Endothelial cell (in vitro differentiated cells): ENCODE measurements around the gene ESYT1. TPM values are rescaled to one million over a fixed set of nuclear protein-coding genes. Genes with fewer than 3 reads are reported as not detected.

Experiments used
- DNase-seq: peaks from one replicate; pipeline ENCODE4 v3.0.0; 2021; ENCODE audit warnings: low spot score
- H3K27ac Mint-ChIP-seq: one replicate; pipeline ENCODE4 v1.8.0; 2021; ENCODE audit warnings: mixed read lengths, inconsistent platforms; ENCODE audit not compliant: unreplicated experiment
- H3K27me3 Mint-ChIP-seq: one replicate; pipeline ENCODE4 v1.8.0; 2021; ENCODE audit warnings: mild to moderate bottlenecking, moderate library complexity, mixed read lengths, inconsistent platforms; ENCODE audit not compliant: unreplicated experiment
- H3K36me3 Mint-ChIP-seq: one replicate; pipeline ENCODE4 v1.8.0; 2021; ENCODE audit warnings: mild to moderate bottlenecking, low read depth, mixed read lengths, inconsistent platforms; ENCODE audit not compliant: unreplicated experiment
- H3K4me1 Mint-ChIP-seq: one replicate; pipeline ENCODE4 v1.8.0; 2021; ENCODE audit warnings: mild to moderate bottlenecking, mixed read lengths, inconsistent platforms; ENCODE audit not compliant: unreplicated experiment
- H3K4me3 Mint-ChIP-seq: one replicate; pipeline ENCODE4 v1.8.0; 2021; ENCODE audit warnings: mild to moderate bottlenecking, mixed read lengths, inconsistent platforms; ENCODE audit not compliant: unreplicated experiment
- H3K9me3 Mint-ChIP-seq: one replicate; pipeline ENCODE4 v1.8.0; 2021; ENCODE audit warnings: mixed read lengths, inconsistent platforms; ENCODE audit not compliant: unreplicated experiment
- total RNA-seq: library from RNA; stranded (reverse); fragmentation: NEBNext Ultra II Directional; extraction: Animal tissue kit (Norgen Biotek cat#: 25700); gene quantifications from one replicate; pipeline ENCODE4 v1.2.1, GENCODE V29; 2021; ENCODE audit not compliant: unreplicated experiment
- TF ChIP-seq, protein P1 (sequence below): fragments of 200-600 bp; sonication (generic); IDR thresholded peaks from one replicate; pipeline ENCODE4 v1.5.0; 2021; ENCODE audit warnings: antibody characterized with exemption; ENCODE audit not compliant: unreplicated experiment

ESYT1 gene
- total RNA-seq, 1 donor from 2014 or later, result 302 TPM

DNA sequence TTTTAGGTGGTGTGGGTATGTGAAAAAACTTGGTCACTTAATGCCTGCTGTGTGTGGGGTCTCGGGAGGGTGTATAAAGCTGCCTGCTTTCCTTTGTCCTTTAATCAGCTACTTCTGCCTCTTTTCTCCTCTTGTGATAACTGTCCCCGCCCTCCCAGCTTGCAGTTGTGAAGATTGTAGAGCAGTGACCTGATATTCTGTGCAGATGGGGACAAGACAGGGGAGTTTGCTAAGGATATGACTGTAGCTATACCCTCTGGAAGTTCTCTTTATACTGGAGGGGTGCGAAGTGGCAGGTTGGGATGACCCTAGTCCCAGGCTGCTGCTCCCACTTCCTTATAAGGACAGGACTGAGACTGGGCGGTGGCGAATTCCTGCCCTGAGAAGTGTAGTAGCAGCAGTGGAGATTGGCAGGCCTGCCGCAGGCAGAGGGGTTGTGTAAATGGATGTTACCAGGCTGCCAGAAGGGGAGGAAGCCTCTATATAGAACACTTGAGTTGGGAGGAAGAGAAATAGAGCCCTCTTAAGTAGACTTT, 30.9 kb downstream of the ESYT1 start:
- Mint-ChIP-seq H3K27me3 (peaks cover 57% of the 10 kb centered on the region), H3K4me1 (peaks cover 47% of the 10 kb centered on the region), H3K36me3 (peaks cover 64% of the 10 kb centered on the region), H3K4me3 (peak overlapping the region; percentile 100), H3K9me3 (no peaks in the 10 kb centered on the region), H3K27ac (peak overlapping the region; percentile 100)
- no peak for DNase-seq
- TF ChIP-seq, protein P1, sequence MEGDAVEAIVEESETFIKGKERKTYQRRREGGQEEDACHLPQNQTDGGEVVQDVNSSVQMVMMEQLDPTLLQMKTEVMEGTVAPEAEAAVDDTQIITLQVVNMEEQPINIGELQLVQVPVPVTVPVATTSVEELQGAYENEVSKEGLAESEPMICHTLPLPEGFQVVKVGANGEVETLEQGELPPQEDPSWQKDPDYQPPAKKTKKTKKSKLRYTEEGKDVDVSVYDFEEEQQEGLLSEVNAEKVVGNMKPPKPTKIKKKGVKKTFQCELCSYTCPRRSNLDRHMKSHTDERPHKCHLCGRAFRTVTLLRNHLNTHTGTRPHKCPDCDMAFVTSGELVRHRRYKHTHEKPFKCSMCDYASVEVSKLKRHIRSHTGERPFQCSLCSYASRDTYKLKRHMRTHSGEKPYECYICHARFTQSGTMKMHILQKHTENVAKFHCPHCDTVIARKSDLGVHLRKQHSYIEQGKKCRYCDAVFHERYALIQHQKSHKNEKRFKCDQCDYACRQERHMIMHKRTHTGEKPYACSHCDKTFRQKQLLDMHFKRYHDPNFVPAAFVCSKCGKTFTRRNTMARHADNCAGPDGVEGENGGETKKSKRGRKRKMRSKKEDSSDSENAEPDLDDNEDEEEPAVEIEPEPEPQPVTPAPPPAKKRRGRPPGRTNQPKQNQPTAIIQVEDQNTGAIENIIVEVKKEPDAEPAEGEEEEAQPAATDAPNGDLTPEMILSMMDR, result no peak

DNA sequence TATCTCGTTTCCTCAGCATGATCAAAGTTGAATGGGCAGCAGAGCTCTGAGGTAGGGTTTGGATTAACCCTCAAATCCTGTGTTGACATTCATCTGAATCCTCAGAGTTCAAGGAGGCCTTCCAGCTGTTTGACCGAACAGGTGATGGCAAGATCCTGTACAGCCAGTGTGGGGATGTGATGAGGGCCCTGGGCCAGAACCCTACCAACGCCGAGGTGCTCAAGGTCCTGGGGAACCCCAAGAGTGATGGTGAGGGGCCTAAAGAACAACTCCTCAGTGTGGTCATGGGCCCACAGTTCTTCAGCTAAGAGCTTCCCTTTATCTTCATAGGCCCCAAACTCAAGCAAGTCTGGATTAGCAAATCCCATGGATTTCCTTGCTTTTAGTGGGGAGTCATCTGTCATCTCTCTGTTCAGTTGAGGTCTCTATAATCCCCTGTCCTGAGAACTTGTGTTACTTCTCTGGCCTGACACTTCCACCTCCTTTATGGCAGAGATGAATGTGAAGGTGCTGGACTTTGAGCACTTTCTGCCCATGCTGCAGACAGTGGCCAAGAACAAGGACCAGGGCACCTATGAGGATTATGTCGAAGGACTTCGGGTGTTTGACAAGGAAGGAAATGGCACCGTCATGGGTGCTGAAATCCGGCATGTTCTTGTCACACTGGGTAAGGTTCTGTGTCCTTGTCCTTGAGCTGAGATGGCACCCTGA, 31.6 kb downstream of the ESYT1 start:
- Mint-ChIP-seq H3K9me3 (no peaks in the 10 kb centered on the region), H3K36me3 (peaks cover 70% of the 10 kb centered on the region), H3K27ac (peak overlapping the region; percentile 100), H3K27me3 (peaks cover 60% of the 10 kb centered on the region), H3K4me3 (peak overlapping the region; percentile 100), H3K4me1 (peaks cover 47% of the 10 kb centered on the region)
- TF ChIP-seq, protein P1, result no peak
- DNase-seq, result no peak

DNA sequence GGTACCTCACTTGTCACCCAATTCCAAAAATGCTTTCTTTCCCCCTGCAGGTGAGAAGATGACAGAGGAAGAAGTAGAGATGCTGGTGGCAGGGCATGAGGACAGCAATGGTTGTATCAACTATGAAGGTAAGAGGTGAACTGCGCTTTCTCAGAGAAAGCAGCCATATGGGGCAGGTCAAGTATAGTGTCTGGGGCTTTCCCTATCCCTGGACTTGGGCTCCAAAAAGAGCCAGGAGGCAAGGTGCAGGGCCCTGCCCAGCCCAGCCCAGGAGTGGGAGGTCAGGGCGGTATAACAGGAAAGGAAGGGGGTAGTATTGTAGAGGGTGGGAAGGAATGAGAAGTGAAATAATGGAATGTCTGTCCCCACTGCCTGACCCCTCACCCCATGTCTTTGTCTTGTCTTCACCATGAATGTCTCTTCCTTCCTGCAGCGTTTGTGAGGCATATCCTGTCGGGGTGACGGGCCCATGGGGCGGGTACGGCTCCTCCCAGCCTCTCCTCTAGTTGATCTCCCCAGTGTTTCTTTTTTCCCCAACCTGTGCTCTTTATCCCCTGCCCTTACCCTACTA, 32.2 kb downstream of the ESYT1 start:
- H3K36me3 Mint-ChIP-seq, result peaks cover 64% of the 10 kb centered on the region
- peak overlapping the region; percentile 100 for H3K4me3 Mint-ChIP-seq
- H3K27ac Mint-ChIP-seq, result peak overlapping the region; percentile 100
- no peaks in the 10 kb centered on the region for H3K9me3 Mint-ChIP-seq
- peaks cover 60% of the 10 kb centered on the region for H3K27me3 Mint-ChIP-seq
- peak; percentile 37 for DNase-seq
- TF ChIP-seq, protein P1, result no peak
- peaks cover 41% of the 10 kb centered on the region for H3K4me1 Mint-ChIP-seq

DNA sequence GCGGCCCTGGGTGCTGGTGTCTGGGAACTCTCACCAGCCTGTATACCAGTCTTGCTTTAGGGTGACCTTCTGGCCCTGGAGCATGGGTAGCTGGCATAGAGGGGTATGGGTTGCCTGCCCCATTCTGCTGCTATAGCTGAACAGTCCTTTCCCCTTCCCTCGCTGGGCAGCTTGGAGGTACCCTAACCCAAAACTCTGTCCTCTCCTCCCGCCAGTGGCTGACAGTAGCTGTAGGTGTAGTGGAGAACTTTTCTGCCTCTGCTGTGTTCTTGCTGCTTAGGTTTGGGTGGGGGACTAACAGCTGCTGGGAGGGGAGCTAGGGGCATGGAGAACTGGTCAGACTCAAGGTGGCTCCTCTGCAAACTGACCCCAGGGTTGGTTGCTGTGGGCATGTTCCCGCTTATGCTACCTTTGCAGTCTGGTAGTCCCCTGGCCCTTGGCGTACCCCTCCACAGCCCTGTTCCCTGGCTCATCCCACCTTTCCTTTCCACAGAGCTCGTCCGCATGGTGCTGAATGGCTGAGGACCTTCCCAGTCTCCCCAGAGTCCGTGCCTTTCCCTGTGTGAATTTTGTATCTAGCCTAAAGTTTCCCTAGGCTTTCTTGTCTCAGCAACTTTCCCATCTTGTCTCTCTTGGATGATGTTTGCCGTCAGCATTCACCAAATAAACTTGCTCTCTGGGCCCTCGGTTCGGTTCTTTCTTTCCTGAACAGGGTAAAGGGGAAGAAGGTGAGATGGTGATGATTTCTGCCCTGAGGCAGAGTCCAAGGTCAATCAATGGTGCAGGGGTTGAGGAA, 33.0 kb downstream of the ESYT1 start:
- DNase-seq, result no peak
- H3K27ac Mint-ChIP-seq, result peak overlapping the region; percentile 100
- H3K4me3 Mint-ChIP-seq, result peak overlapping the region; percentile 100
- no peaks in the 10 kb centered on the region for H3K9me3 Mint-ChIP-seq
- TF ChIP-seq, protein P1, result no peak
- peaks cover 40% of the 10 kb centered on the region for H3K4me1 Mint-ChIP-seq
- peaks cover 64% of the 10 kb centered on the region for H3K36me3 Mint-ChIP-seq
- H3K27me3 Mint-ChIP-seq, result peaks cover 61% of the 10 kb centered on the region
